H9 (cell line): ENCODE results near the gene MOAP1. TPM values are rescaled to one million over a fixed set of nuclear protein-coding genes. Genes with fewer than 3 reads are reported as not detected.

Experiments used
- DNase-seq: peaks from one replicate; pipeline ENCODE4 v3.0.0-alpha.2; 2017
- H2AFZ ChIP-seq: one replicate; pipeline ENCODE4 v1.6.1; 2013; ENCODE audit warnings: mild to moderate bottlenecking, low read length, control low read depth, moderate library complexity
- H2AK5ac ChIP-seq: 2 replicates; pipeline ENCODE4 v1.6.1; 2013; ENCODE audit warnings: low read length, control low read depth, mixed read lengths; ENCODE audit not compliant: insufficient read length
- H2BK120ac ChIP-seq: one replicate; pipeline ENCODE4 v1.6.1; 2013; ENCODE audit warnings: low read depth, mild to moderate bottlenecking, low read length, control low read depth, inconsistent platforms; ENCODE audit not compliant: poor library complexity, severe bottlenecking
- H2BK12ac ChIP-seq: 2 replicates; pipeline ENCODE4 v1.6.1; 2013; ENCODE audit warnings: low read length, control low read depth, mixed read lengths, low read depth; ENCODE audit not compliant: insufficient read length
- H2BK15ac ChIP-seq: 2 replicates; pipeline ENCODE4 v1.6.1; 2013; ENCODE audit warnings: low read depth, low read length, control low read depth
- H2BK20ac ChIP-seq: one replicate; pipeline ENCODE4 v1.6.1; 2013; ENCODE audit warnings: low read depth, mild to moderate bottlenecking, low read length, control low read depth, inconsistent platforms; ENCODE audit not compliant: poor library complexity, severe bottlenecking
- H2BK5ac ChIP-seq: 2 replicates; pipeline ENCODE4 v1.6.1; 2013; ENCODE audit warnings: low read length, control low read depth, mixed read lengths; ENCODE audit not compliant: insufficient read length
- H3K14ac ChIP-seq: 2 replicates; pipeline ENCODE4 v1.6.1; 2013; ENCODE audit warnings: low read length, control low read depth; ENCODE audit not compliant: insufficient read depth
- H3K18ac ChIP-seq: 2 replicates; pipeline ENCODE4 v1.6.1; 2013; ENCODE audit warnings: low read depth, mild to moderate bottlenecking, mixed read lengths, low read length, control low read depth; ENCODE audit not compliant: insufficient read length
- H3K23ac ChIP-seq: 2 replicates; pipeline ENCODE4 v1.6.1; 2013; ENCODE audit warnings: low read length, control low read depth, mixed read lengths, low read depth; ENCODE audit not compliant: insufficient read length
- H3K23me2 ChIP-seq: 2 replicates; pipeline ENCODE4 v1.6.1; 2013; ENCODE audit warnings: low read depth, mild to moderate bottlenecking, mixed read lengths, low read length, control low read depth; ENCODE audit not compliant: insufficient read length, poor library complexity, severe bottlenecking
- H3K27ac ChIP-seq: 2 replicates; pipeline ENCODE4 v1.5.1; 2013; ENCODE audit warnings: low read length, control low read depth, mixed read lengths, low read depth; ENCODE audit not compliant: insufficient read length
- H3K27me3 ChIP-seq: 2 replicates; pipeline ENCODE4 v1.6.1; 2013; ENCODE audit warnings: low read length, control low read depth, inconsistent platforms; ENCODE audit not compliant: insufficient read depth
- H3K4ac ChIP-seq: 2 replicates; pipeline ENCODE4 v1.6.1; 2013; ENCODE audit warnings: low read depth, mild to moderate bottlenecking, control low read depth, inconsistent platforms, low read length, moderate library complexity
- H3K4me1 ChIP-seq: 2 replicates; pipeline ENCODE4 v1.6.1; 2013; ENCODE audit warnings: low read length, control low read depth, inconsistent platforms; ENCODE audit not compliant: insufficient read depth
- H3K4me2 ChIP-seq: 2 replicates; pipeline ENCODE4 v1.6.1; 2013; ENCODE audit warnings: low read length, control low read depth, mixed read lengths; ENCODE audit not compliant: insufficient read length, insufficient read depth
- H3K56ac ChIP-seq: 2 replicates; pipeline ENCODE4 v1.6.1; 2013; ENCODE audit warnings: low read depth, mild to moderate bottlenecking, mixed read lengths, low read length, control low read depth; ENCODE audit not compliant: insufficient read length
- H3K79me1 ChIP-seq: 2 replicates; pipeline ENCODE4 v1.6.1; 2013; ENCODE audit warnings: low read depth, mild to moderate bottlenecking, moderate library complexity, low read length, control low read depth, inconsistent platforms; ENCODE audit not compliant: insufficient read depth, poor library complexity, severe bottlenecking
- H3K79me2 ChIP-seq: 2 replicates; pipeline ENCODE4 v1.6.1; 2013; ENCODE audit warnings: low read length, control low read depth, inconsistent platforms; ENCODE audit not compliant: insufficient read depth
- H3K9ac ChIP-seq: 2 replicates; pipeline ENCODE4 v1.6.1; 2013; ENCODE audit warnings: low read length, control low read depth, mixed read lengths; ENCODE audit not compliant: insufficient read length; ENCODE audit errors: extremely low read depth
- H3K9me3 ChIP-seq: one replicate; pipeline ENCODE4 v1.6.1; 2013; ENCODE audit warnings: low read depth, low read length, inconsistent platforms; ENCODE audit not compliant: control insufficient read depth
- H3T11ph ChIP-seq: one replicate; pipeline ENCODE4 v1.6.1; 2013; ENCODE audit warnings: mild to moderate bottlenecking, low read length, control low read depth, inconsistent platforms
- H4K20me1 ChIP-seq: one replicate; pipeline ENCODE4 v1.6.1; 2013; ENCODE audit not compliant: control insufficient read depth, insufficient read length, insufficient read depth
- H4K5ac ChIP-seq: 2 replicates; pipeline ENCODE4 v1.6.1; 2013; ENCODE audit warnings: low read depth, mild to moderate bottlenecking, mixed read lengths, low read length, control low read depth; ENCODE audit not compliant: insufficient read length
- H4K8ac ChIP-seq: replicated peaks from 2 replicates; pipeline ENCODE4 v1.6.1; 2013; ENCODE audit warnings: low read length, control low read depth, mixed read lengths, low read depth; ENCODE audit not compliant: insufficient read length
- H4K91ac ChIP-seq: 2 replicates; pipeline ENCODE4 v1.6.1; 2013; ENCODE audit warnings: low read depth, mild to moderate bottlenecking, moderate library complexity, mixed read lengths, low read length, control low read depth; ENCODE audit not compliant: insufficient read length
- H3K27ac Mint-ChIP-seq, 3 experiments: 2 replicates in 2 of 3; 3 replicates in 1 of 3; pipeline ENCODE4 v1.8.0; 2020 to 2021; ENCODE audit warnings: mixed read lengths in 3 of 3, mild to moderate bottlenecking in 1 of 3, moderate library complexity in 1 of 3
- H3K27me3 Mint-ChIP-seq: 2 replicates; pipeline ENCODE4 v1.8.0; 2021; ENCODE audit warnings: low read depth, mild to moderate bottlenecking, moderate library complexity, mixed read lengths
- H3K36me3 Mint-ChIP-seq, 3 experiments: 2 replicates in 2 of 3; 3 replicates in 1 of 3; pipeline ENCODE4 v1.8.0; 2020 to 2021; ENCODE audit warnings: low read depth in 3 of 3, mixed read lengths in 3 of 3; ENCODE audit not compliant: insufficient read depth in 1 of 3
- H3K4me1 Mint-ChIP-seq, 2 experiments: 2 replicates each; pipeline ENCODE4 v1.8.0; 2020; ENCODE audit warnings: mixed read lengths in 2 of 2
- H3K4me3 Mint-ChIP-seq, 2 experiments: 2 replicates in 1 of 2; 3 replicates in 1 of 2; pipeline ENCODE4 v1.8.0; 2020 to 2021; ENCODE audit warnings: mild to moderate bottlenecking in 2 of 2, mixed read lengths in 2 of 2, moderate library complexity in 1 of 2
- H3K9me3 Mint-ChIP-seq, 2 experiments: 2 replicates in 1 of 2; 3 replicates in 1 of 2; pipeline ENCODE4 v1.8.0; 2020; ENCODE audit warnings: mild to moderate bottlenecking in 2 of 2, mixed read lengths in 2 of 2, moderate library complexity in 1 of 2
- WGBS: extraction: QIAGEN DNeasy Blood & Tissue Kit; methylation state at CpG from one replicate; pipeline ENCODE4 v1.1.7; 2013; ENCODE audit warnings: missing lambda C conversion rate, low lambda C conversion rate, mixed read lengths; ENCODE audit not compliant: insufficient read length; ENCODE audit errors: extremely low coverage; 5-methylcytosine and 5-hydroxymethylcytosine counted together
- total RNA-seq: library from RNA; stranded (reverse); gene quantifications from 2 replicates; pipeline ENCODE4 v1.2.1, GENCODE V29; 2021
- TF ChIP-seq, protein P1 (sequence below): fragments of 200-600 bp; sonication (generic); conservative IDR thresholded peaks from 3 replicates; pipeline ENCODE4 v1.8.0; 2021; ENCODE audit warnings: antibody characterized with exemption, mild to moderate bottlenecking

MOAP1 gene
- total RNA-seq, 1 experiment from 2014 or later: 13.6 TPM

DNA sequence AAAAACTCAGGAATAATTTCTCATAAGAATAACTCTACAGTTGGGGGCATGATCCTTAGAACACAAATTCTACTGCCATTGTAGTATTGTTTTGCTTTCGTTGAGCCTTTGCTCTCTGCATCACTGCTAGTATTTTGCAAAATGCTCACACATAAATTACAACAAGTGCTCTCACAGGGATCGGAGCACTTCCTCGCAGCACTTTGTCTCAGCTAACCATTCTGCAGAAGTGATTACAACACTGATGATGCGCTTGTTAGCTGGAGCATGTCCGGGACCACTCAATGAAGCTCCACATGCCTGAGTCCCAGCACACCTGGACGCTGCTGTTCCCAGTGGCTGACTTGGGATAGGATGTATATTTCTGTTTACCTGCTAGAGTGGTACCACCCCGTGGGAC lies 31.6 kb downstream of the MOAP1 start:
- H3K27ac Mint-ChIP-seq: no peak overlapping the region
- H2BK12ac ChIP-seq: no peak overlapping the region
- no peak overlapping the region for H2BK20ac ChIP-seq
- H3K23ac ChIP-seq: no peak overlapping the region
- no peaks in the 10 kb centered on the region; the same call in 1 of the 2 replicates for H3K4me1 ChIP-seq
- no peaks in the 10 kb centered on the region for H3K9me3 Mint-ChIP-seq
- H3K27me3 Mint-ChIP-seq: no peaks in the 10 kb centered on the region; the same call in 1 of the 2 replicates
- H2AK5ac ChIP-seq: no peak overlapping the region
- no peak overlapping the region for H2BK120ac ChIP-seq
- no peak overlapping the region for H3K27ac ChIP-seq
- no CpG with 5 or more reads among the region's 7 CpGs for WGBS
- peaks cover 2 to 10% of the 10 kb centered on the region in 2 experiments; a peak in 3 of 4 replicates for H3K4me1 Mint-ChIP-seq
- H3T11ph ChIP-seq: no peak overlapping the region
- no peak overlapping the region for H2BK15ac ChIP-seq
- no peak overlapping the region for H2BK5ac ChIP-seq
- no peak overlapping the region for H2AFZ ChIP-seq
- DNase-seq: no peak
- no peak overlapping the region for H4K8ac ChIP-seq
- TF ChIP-seq, protein P1, sequence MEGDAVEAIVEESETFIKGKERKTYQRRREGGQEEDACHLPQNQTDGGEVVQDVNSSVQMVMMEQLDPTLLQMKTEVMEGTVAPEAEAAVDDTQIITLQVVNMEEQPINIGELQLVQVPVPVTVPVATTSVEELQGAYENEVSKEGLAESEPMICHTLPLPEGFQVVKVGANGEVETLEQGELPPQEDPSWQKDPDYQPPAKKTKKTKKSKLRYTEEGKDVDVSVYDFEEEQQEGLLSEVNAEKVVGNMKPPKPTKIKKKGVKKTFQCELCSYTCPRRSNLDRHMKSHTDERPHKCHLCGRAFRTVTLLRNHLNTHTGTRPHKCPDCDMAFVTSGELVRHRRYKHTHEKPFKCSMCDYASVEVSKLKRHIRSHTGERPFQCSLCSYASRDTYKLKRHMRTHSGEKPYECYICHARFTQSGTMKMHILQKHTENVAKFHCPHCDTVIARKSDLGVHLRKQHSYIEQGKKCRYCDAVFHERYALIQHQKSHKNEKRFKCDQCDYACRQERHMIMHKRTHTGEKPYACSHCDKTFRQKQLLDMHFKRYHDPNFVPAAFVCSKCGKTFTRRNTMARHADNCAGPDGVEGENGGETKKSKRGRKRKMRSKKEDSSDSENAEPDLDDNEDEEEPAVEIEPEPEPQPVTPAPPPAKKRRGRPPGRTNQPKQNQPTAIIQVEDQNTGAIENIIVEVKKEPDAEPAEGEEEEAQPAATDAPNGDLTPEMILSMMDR: no peak
- H3K23me2 ChIP-seq: no peaks in the 10 kb centered on the region
- no peak overlapping the region for H3K4me3 Mint-ChIP-seq
- H4K20me1 ChIP-seq: no peaks in the 10 kb centered on the region
- H3K9ac ChIP-seq: no peak overlapping the region
- no peaks in the 10 kb centered on the region for H3K27me3 ChIP-seq
- H3K9me3 ChIP-seq: no peaks in the 10 kb centered on the region
- H3K79me2 ChIP-seq: no peaks in the 10 kb centered on the region
- H3K4ac ChIP-seq: no peak overlapping the region
- no peak overlapping the region for H3K56ac ChIP-seq
- H4K91ac ChIP-seq: no peak overlapping the region
- no peak overlapping the region for H3K18ac ChIP-seq
- no peaks in the 10 kb centered on the region for H3K36me3 Mint-ChIP-seq
- H3K79me1 ChIP-seq: no peaks in the 10 kb centered on the region
- H4K5ac ChIP-seq: no peak overlapping the region
- H3K14ac ChIP-seq: no peak overlapping the region
- no peak overlapping the region for H3K4me2 ChIP-seq
